Adrenal gland (tissue), 5 donors: ENCODE measurements around the gene MECR.

ENCODE experiments used
- CTCF ChIP-seq, 6 experiments: fragments of 450-650 bp in 4 of 6; fragments of 200-600 bp in 2 of 6; sonication (generic) in 1 of 6; IDR thresholded peaks; 1 replicate in 5 of 6; 2 replicates in 1 of 6; pipeline versions ENCODE4 v1.5.1 to v1.8.0; 2016 to 2021; ENCODE audit warnings: antibody characterized with exemption in 6 of 6, mild to moderate bottlenecking in 2 of 6, moderate library complexity in 1 of 6
- POLR2A ChIP-seq, 2 donors: fragments of 450-650 bp; IDR thresholded peaks; one replicate each; pipeline ENCODE4 v1.6.1; 2017; ENCODE audit warnings: antibody characterized with exemption in 2 of 2, mild to moderate bottlenecking in 2 of 2, moderate library complexity in 1 of 2
- donor health status: DM: no; HTN: no; CAD: no.

GRCh38 chr1:29202053-29202452 is 28.7 kb downstream of the MECR start:
- TF ChIP-seq CTCF (IDR thresholded peaks at IDR 0.05) (no peak), POLR2A (IDR thresholded peaks at IDR 0.05) (no peak)
